GM19099 (cell line): ENCODE results near the gene MMP15.

ENCODE experiments used
- POLR2A ChIP-seq: IDR thresholded peaks from 3 replicates; pipeline ENCODE4 v1.6.1; 2011; ENCODE audit warnings: low read depth; ENCODE audit not compliant: insufficient read length; ENCODE audit errors: extremely low read depth

Gene MMP15

GRCh38 chr16:58025351-58026138 lies at the start of gene MMP15:
MMP15 (plus strand) TSS chr16:58025754; CDS start chr16:58026351, 597 bp downstream.
- TF ChIP-seq POLR2A, result no peak

- TF ChIP-seq POLR2A, result no peak
Observed at GRCh38 chr16:57976331-57976796, 49.2 kb upstream of the MMP15 start.

DNA sequence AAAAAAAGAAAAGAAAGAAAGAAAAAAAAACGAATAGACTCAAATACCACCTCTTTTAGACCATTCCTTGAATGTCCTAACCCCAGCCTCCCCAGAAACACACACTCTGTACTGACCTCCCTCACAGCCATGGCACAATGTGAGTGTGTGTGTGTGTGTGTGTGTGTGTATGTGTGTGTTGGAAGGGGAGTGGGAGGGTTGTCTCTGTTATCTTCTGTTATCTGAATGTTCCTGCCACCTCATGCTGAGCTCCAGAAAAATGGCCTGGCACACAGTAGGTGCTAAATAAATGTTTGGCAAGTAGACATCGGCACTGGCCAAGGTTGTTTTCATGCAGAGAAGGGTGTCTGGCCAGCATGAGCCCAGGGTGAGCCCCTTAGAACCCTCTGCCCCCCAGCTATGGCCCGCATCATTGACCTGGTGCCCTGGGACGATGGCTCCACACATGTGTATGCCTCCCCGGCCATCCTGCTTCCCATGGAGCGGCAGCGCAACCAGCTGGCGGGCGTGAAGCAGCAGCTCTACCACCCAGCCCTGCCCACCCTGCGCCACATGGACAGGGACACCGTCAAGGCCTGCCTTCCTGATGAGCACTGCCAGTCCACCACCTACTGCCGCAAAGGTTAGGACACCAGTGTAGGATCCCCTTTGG lies 48.0 kb upstream of the MMP15 start:
- no peak for TF ChIP-seq POLR2A

GRCh38 chr16:57979006-57979585 lies 46.5 kb upstream of the MMP15 start:
- no peak for TF ChIP-seq POLR2A

GRCh38 chr16:57981636-57982035 lies 43.9 kb upstream of the MMP15 start:
- TF ChIP-seq POLR2A, result no peak

DNA sequence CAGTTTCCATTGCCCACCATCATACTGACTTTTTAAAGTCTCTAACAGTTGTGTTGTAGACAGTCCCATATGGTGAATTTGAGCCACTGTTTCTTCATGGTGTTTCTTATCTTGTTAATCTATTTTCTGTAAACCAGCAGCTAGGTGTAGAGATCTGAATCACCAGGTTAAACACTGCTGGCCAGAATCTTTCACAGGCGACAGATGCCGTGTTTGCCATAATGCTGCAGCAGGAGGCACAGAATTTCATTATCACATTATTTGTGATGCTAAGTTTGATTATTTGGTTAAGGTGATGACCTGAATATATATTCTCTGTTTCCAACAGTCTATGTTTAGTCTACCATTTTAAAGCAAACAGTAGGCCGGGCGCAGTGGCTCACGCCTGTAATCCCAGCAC lies 43.2 kb upstream of the MMP15 start:
- TF ChIP-seq POLR2A, result no peak

DNA sequence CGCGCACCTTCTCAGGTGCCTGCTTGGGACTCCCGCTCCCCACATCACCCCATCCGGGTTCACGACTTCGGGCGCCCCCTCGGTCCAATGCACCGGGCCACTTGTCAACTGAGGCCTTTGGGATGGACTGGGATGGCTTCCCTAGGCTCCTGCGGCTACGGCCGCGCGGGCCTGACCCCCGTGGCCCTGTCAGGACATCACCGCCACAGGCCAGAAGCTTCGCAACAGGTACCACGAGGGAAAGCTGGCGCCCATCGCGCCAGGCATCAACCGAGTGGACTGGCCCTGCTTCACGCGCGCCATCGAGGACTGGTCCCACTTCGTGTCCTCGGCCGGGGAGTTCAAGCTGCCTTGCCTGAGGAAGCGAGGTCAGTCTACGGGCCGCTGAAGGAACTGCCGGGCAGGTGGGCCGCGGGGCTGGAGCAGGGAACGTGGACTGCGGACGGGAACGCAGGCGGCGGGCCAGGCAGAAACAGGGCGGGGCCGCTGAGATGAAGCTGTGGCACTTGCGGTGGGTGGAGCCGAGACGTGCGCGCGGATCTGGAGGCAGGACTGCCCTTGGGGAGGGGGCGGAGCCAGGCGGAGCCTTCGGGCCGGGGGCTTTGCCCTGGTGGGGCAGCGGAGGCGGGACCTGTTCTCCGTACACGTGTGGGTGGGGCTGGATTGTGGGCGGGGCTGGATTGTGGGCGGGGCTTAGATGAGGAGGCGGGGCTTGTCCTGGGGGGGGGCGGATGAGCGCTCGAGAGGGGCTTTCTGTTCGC lies 40.9 kb upstream of the MMP15 start:
- no peak for TF ChIP-seq POLR2A

GRCh38 chr16:57985204-57986181 lies 40.1 kb upstream of the MMP15 start:
- no peak for TF ChIP-seq POLR2A

GRCh38 chr16:57986196-57986595 lies 39.4 kb upstream of the MMP15 start:
- TF ChIP-seq POLR2A, result no peak

DNA sequence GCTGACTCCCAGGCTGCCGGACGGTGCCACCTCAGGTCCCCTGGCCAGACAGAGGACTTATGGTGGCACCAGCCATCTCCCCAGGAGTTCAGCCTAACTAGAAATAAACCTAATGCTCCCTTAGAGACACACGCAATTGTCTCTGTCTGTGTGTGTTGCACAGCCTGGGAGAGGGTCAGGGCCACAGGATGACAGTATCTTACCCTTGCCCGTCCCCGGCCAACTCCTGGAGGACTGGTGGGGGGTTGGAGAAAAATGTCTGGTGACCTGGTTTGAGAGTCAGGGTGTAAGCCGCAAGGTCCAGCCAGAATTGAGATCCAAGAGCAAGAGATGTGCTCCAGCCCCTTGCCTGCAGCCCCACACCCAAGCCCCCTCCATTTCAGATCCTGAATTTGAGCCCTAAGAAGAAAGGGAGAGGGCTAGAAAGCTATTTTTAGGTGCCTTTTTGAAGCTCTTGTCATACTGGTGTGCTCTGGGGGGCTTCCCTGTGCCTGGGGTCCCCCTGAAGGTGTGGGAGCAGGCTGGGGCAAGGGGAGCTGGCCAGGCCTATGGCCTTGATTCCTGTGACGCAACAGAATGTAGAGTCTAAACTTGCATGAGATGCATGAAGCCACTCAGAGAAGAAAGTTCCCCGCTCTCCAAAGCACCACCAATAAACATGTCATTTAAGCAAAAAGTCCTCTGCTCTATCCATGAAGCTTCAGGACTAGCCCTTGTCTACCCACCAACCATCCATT lies 37.9 kb upstream of the MMP15 start:
- no peak for TF ChIP-seq POLR2A

DNA sequence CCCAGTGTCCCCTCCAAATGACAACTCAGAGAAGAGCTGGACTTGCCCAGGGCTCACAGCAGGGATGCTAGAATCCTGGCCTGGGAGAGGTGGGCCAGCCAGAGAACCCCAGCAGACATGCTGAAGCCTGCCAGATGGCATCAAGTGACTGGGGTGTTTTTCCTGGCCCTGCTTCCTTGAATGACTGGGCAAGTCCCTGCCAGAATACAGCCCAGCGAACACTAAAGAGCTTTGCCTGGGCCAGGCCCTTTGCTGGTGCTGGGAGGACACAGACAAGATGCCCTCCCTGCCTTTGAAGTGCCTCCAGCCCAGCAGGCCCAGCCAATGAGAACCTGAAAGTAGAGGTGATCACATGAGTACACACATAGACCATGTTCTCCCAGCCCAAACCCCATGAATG lies 36.6 kb upstream of the MMP15 start:
- no peak for TF ChIP-seq POLR2A

DNA sequence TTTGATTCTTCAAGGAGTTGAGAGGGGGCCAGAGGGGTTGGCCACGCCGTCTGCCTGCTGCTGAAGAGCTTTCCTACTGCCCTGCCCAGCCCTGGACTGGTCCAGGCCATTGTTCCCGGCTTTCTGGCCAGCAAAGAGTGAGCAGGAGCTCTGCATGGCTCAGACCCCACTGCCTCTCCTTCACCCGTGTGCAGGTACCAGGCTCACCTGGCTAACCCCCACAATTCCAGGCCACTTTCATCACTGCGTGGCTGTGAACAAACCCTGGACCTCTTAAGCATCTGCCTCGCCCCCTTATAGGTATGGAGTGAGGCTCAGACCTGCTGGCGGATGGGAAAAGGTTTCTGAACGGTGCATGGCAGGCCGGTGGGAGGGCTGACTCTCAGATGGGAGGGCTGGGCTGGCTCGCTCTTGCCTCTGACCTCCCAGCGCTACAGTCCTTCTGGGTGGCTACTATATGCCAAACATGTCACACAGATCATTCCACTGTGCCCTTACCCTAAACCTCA lies 33.9 kb upstream of the MMP15 start:
- TF ChIP-seq POLR2A, result no peak

DNA sequence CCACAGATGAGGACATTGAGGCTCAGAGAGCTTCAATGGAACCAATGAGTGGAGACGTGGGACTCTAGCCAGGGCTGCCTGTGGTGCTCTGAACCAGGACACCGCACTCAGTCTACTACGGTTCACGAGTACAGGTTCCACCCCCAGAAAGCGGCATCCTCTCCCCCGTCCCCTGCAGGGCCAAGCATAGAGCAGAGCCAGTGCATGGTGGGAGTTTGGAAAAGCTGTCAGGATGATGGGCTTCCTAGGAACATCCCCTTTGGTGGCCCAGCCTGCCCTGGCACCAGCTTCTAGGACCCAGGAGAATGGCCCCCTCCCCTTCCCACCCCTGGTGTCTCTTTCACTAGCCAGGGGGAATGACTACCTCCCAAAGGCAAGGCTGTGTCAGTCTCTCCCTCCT lies 33.5 kb upstream of the MMP15 start:
- no peak for TF ChIP-seq POLR2A
